ENCODE data around the gene SNED1.

GRCh38 chr2:241033336-241033987 is 35.0 kb downstream of the SNED1 start:
- TF ChIP-seq CTCF (IDR thresholded peaks at IDR 0.05; ENCODE audit: insufficient read depth, low read length), result no peak
- no peak for TF ChIP-seq POLR2AphosphoS5 (IDR thresholded peaks at IDR 0.05; ENCODE audit: low read depth)
- TF ChIP-seq GABPA (IDR thresholded peaks at IDR 0.05; ENCODE audit: low read depth), result no peak
- no peak for TF ChIP-seq REST (IDR thresholded peaks at IDR 0.05; ENCODE audit: insufficient replicate concordance, low read depth)
